ENCODE data around the gene SEMA6C. TPM values are rescaled to one million over a fixed set of nuclear protein-coding genes. Genes with fewer than 3 reads are reported as not detected.

Gene SEMA6C
- total and polyA plus RNA-seq, 2 of the 8 experiments (the other 6 are each of a cell fraction or from before 2014, with no cell fraction given), result 12.2 to 15.7 TPM

DNA sequence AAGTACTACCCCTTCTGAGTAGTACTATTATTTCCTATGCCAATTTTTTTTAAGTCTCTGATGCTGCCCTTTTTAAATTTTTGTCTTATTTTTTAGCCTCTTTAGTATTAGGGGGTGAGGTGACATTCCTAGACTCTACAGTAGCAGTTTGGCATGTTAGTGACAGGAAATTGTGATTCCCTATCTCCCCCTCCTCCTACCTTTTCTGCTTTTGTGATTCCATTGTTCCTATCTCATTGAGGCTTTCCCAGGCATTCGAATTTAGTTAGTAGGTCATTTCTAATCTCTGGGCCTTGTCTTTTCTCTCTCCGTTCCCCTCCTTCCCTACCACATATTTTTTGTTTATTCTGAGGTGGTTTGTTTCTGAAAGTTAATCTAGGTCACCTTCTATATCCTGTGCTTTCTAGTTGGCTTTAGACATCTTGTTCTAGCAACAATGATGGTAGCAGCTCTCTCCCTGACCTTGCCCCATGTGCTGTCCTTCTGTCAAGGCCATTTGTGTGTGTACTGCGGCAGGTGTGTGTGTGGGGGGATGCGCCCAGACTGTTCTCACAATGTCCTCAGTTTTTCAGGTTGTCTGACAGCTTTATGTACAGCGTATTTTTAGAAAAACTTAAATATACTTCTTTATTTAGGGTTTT lies 21.5 kb downstream of the SEMA6C start:
- Histone ChIP-seq H4K20me1 (replicated peaks in 1 of 2; ENCODE audit: control insufficient read depth in 1 of 2, insufficient read depth in 2 of 2, low read length in 2 of 2) (no peaks in the 10 kb centered on the region), H4K91ac (replicated peaks; ENCODE audit: insufficient read length, low read length) (no peak overlapping the region), H3K27ac (ENCODE audit: low read depth, low read length) (no peak overlapping the region), H3K4me2 (ENCODE audit: insufficient read depth in 1 of 2, low read depth in 2 of 2, low read length in 2 of 2) (no peak overlapping the region), H2BK20ac (ENCODE audit: low read length) (no peak overlapping the region), H2AFZ (ENCODE audit: low read length) (no peak overlapping the region), H2BK120ac (replicated peaks; ENCODE audit: low read depth, low read length) (no peak overlapping the region), H2BK15ac (ENCODE audit: low read length) (no peak overlapping the region), H4K5ac (ENCODE audit: insufficient read length, low read depth, low read length) (no peak overlapping the region), H3K9ac (replicated peaks in 1 of 4; ENCODE audit: extremely low read depth in 1 of 4, low read depth in 3 of 4, low read length in 3 of 4) (no peak overlapping the region), H3K4ac (replicated peaks; ENCODE audit: insufficient read length, low read depth, low read length) (no peak overlapping the region), H3K79me1 (ENCODE audit: low read depth, low read length) (no peaks in the 10 kb centered on the region), H3K79me2 (ENCODE audit: control insufficient read depth in 1 of 2, insufficient read depth in 2 of 2, low read length in 2 of 2) (no peaks in the 10 kb centered on the region), H3K23ac (ENCODE audit: insufficient read length) (no peak overlapping the region), H3K27me3 (replicated peaks in 1 of 4; ENCODE audit: control insufficient read depth in 3 of 4, extremely low read depth in 1 of 4, insufficient read depth in 3 of 4, low read length in 3 of 4) (no peaks in the 10 kb centered on the region), H3K4me1 (replicated peaks in 1 of 4; ENCODE audit: control insufficient read depth in 3 of 4, insufficient read depth in 4 of 4, low read length in 3 of 4) (peaks cover 0 to 6% (median under 1%) of the 10 kb centered on the region in 4 experiments; a peak in 3 of 7 replicates), H4K8ac (ENCODE audit: extremely low read depth, insufficient read depth, low read length) (no peak overlapping the region), H2AK5ac (ENCODE audit: low read depth, low read length) (no peak overlapping the region), H3K9me3 (ENCODE audit: insufficient read depth in 2 of 2, low read depth in 1 of 2, low read length in 1 of 2) (no peaks in the 10 kb centered on the region), H3K4me3 (ENCODE audit: extremely low read depth in 1 of 4, insufficient read depth in 2 of 4, low read depth in 3 of 4, low read length in 4 of 4) (no peak overlapping the region), H3K14ac (ENCODE audit: insufficient read length) (no peak overlapping the region), H3K18ac (ENCODE audit: extremely low read depth, low read length) (no peak overlapping the region), H3K23me2 (ENCODE audit: low read depth, low read length) (no peaks in the 10 kb centered on the region), H3K56ac (replicated peaks; ENCODE audit: insufficient read length, low read depth, low read length) (no peak overlapping the region), H3K36me3 (ENCODE audit: control insufficient read depth in 2 of 4, insufficient read depth in 4 of 4, low read length in 3 of 4) (no peaks in the 10 kb centered on the region), H2BK12ac (ENCODE audit: low read depth, low read length) (no peak overlapping the region), H2BK5ac (ENCODE audit: low read depth, low read length) (no peak overlapping the region)
- ChIA-PET CTCF (ENCODE audit: partially characterized antibody) (interaction anchor here (0.6 to 3.9 kb wide), 5 partner anchors 10 to 844 kb away, joined by 3 to 21 read pairs (median 3); partner anchors contain the start of genes TMOD4 and TNFAIP8L2), POLR2A (ENCODE audit: partially characterized antibody) (interaction anchor here (0.9 to 1.6 kb wide), 3 partner anchors 10 to 22 kb away, joined by 3 to 6 read pairs (median 3); no protein-coding TSS in a partner anchor)
- TF ChIP-seq CTBP2 (IDR thresholded peaks at IDR 0.05; ENCODE audit: borderline replicate concordance, insufficient read depth, insufficient read length, low read length) (no peak), KDM4A (IDR thresholded peaks at IDR 0.05; ENCODE audit: low read depth, low read length, severe bottlenecking) (no peak), RBBP5 (IDR thresholded peaks at IDR 0.05; ENCODE audit: borderline replicate concordance, low read depth, low read length) (no peak), NANOG (IDR thresholded peaks at IDR 0.05; ENCODE audit: insufficient read depth, low read depth, low read length, poor library complexity, severe bottlenecking) (no peak), CBX5 (IDR thresholded peaks at IDR 0.05; ENCODE audit: low read depth, low read length) (no peak), ATF3 (IDR thresholded peaks at IDR 0.05; ENCODE audit: insufficient read depth, low read depth, low read length) (no peak), ATF2 (IDR thresholded peaks at IDR 0.05; ENCODE audit: low read length) (no peak)
- 78% methylated on average over 5 of the region's 5 CpGs; no CpG with 5 or more reads in 1 of the 2 experiments for WGBS, 2 experiments (ENCODE audit: extremely low coverage in 1 of 2, insufficient coverage in 1 of 2, insufficient read length in 1 of 2, insufficient replicate concordance in 2 of 2, low coverage in 1 of 2, low lambda C conversion rate in 2 of 2, missing lambda C conversion rate in 1 of 2)
- DNase-seq (ENCODE audit: low read depth in 1 of 2, low spot score in 2 of 2), result no peak
- FAIRE-seq, result no peak
